HL-60 (cell line): ENCODE data around the gene AGPAT2.

Experiments used
- DNase-seq, 2 experiments: peaks; one replicate each; pipeline ENCODE4 v3.0.0-alpha.2; 2010 to 2020; ENCODE audit warnings: low read depth in 1 of 2, low spot score in 1 of 2
- H3K27ac ChIP-seq: fragments of 250-450 bp; sonication (Bioruptor Pico); replicated peaks from 2 replicates; pipeline ENCODE4 v1.5.1; 2020; ENCODE audit warnings: mild to moderate bottlenecking, moderate library complexity
- H3K27me3 ChIP-seq: fragments of 250-450 bp; sonication (Bioruptor Pico); 2 replicates; pipeline ENCODE4 v1.5.1; 2021; ENCODE audit warnings: mild to moderate bottlenecking, moderate library complexity; ENCODE audit not compliant: insufficient read depth, poor library complexity, severe bottlenecking
- H3K4me3 ChIP-seq: replicated peaks from 2 replicates; pipeline ENCODE4 v1.5.1; 2011; ENCODE audit warnings: mild to moderate bottlenecking, control low read depth, low read length; ENCODE audit not compliant: insufficient read depth
- CTCF ChIP-seq: IDR thresholded peaks from one replicate; pipeline ENCODE4 v1.5.1; 2011; ENCODE audit warnings: low read length, control low read depth, inconsistent platforms; ENCODE audit not compliant: insufficient read depth
- GABPA ChIP-seq: IDR thresholded peaks from 2 replicates; pipeline ENCODE4 v1.6.1; 2012; ENCODE audit warnings: low read depth
- POLR2AphosphoS5 ChIP-seq: IDR thresholded peaks from 2 replicates; pipeline ENCODE4 v1.6.1; 2012; ENCODE audit warnings: low read depth
- REST ChIP-seq: IDR thresholded peaks from 2 replicates; pipeline ENCODE4 v1.6.1; 2012; ENCODE audit warnings: low read depth; ENCODE audit not compliant: insufficient replicate concordance
- SPI1 ChIP-seq: IDR thresholded peaks from 2 replicates; pipeline ENCODE4 v1.6.1; 2012; ENCODE audit warnings: low read depth, mild to moderate bottlenecking, borderline replicate concordance

The AGPAT2 gene

GRCh38 chr9:136626740-136627642, 60.3 kb downstream of the AGPAT2 start:
- Histone ChIP-seq H3K4me3 (no peak overlapping the region), H3K27me3 (peaks cover 3% of the 10 kb centered on the region), H3K27ac (no peak overlapping the region)
- DNase-seq: no peak
- TF ChIP-seq CTCF (no peak), GABPA (no peak), SPI1 (no peak), POLR2AphosphoS5 (no peak), REST (no peak)

- H3K27me3 ChIP-seq: no peaks in the 10 kb centered on the region
- no peak for TF ChIP-seq SPI1
- TF ChIP-seq GABPA: no peak
- no peak for TF ChIP-seq REST
- TF ChIP-seq POLR2AphosphoS5: no peak
- no peak for TF ChIP-seq CTCF
- no peak overlapping the region for H3K27ac ChIP-seq
- H3K4me3 ChIP-seq: no peak overlapping the region
- no peak for DNase-seq
Measured at GRCh38 chr9:136626066-136626725, 61.1 kb downstream of the AGPAT2 start.

- no peak overlapping the region for H3K27ac ChIP-seq
- no peak for TF ChIP-seq GABPA
- no peak for TF ChIP-seq REST
- no peak; the same call in 1 of the 2 replicates for TF ChIP-seq POLR2AphosphoS5
- TF ChIP-seq CTCF: no peak
- no peak for TF ChIP-seq SPI1
- DNase-seq: peak; percentile 33 to 77
- H3K27me3 ChIP-seq: no peaks in the 10 kb centered on the region
- H3K4me3 ChIP-seq: no peak overlapping the region
Measured at GRCh38 chr9:136625101-136626065, 61.9 kb downstream of the AGPAT2 start.
